T-helper 2 cell treated with Interferon-gamma antibody and Interleukin-4, amounts not matched to agents 5 μg/mL and 100 μg/mL, for 36 hours (primary cell): ENCODE measurements around the gene CHGA.
A peak's percentile ranks its signal among the peaks of the same experiment; 100 is the strongest.

ENCODE experiments used
- DNase-seq: peaks from one replicate; pipeline ENCODE4 v3.0.0; 2021; ENCODE audit warnings: low spot score
- H3K27ac Mint-ChIP-seq: one replicate; pipeline ENCODE4 v1.8.0; 2021; ENCODE audit warnings: mild to moderate bottlenecking, mixed read lengths
- H3K27me3 Mint-ChIP-seq: one replicate; pipeline ENCODE4 v1.8.0; 2021; ENCODE audit warnings: low read depth, mixed read lengths
- H3K36me3 Mint-ChIP-seq: one replicate; pipeline ENCODE4 v1.8.0; 2021; ENCODE audit warnings: low read depth, mixed read lengths
- H3K4me1 Mint-ChIP-seq: one replicate; pipeline ENCODE4 v1.8.0; 2021; ENCODE audit warnings: low read depth, mixed read lengths
- H3K4me3 Mint-ChIP-seq: one replicate; pipeline ENCODE4 v1.8.0; 2022; ENCODE audit warnings: mild to moderate bottlenecking, moderate library complexity, mixed read lengths
- H3K9me3 Mint-ChIP-seq: one replicate; pipeline ENCODE4 v1.8.0; 2021; ENCODE audit warnings: mixed read lengths

Gene CHGA

DNA sequence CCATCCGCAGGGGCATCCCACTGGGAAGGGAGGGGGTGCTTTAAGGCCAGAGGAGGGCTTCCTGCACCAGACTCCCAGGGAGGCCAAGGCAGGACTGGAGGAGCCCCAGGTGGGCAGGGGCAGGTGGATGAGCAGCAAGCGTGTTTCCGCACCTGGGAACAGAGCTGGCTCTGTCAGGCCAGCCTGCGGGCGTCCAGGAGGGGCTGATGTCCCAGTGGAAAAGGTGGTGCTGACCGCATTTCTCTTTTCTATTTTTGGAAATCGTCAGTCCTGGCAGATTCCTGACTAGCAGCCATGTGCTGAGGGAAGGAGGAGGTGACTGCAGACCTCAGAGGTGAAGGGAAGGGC lies 27.2 kb downstream of the CHGA start:
- Mint-ChIP-seq H3K27ac (no peak overlapping the region), H3K4me3 (no peak overlapping the region), H3K36me3 (peaks cover 11% of the 10 kb centered on the region), H3K4me1 (peaks cover 4% of the 10 kb centered on the region), H3K27me3 (no peaks in the 10 kb centered on the region), H3K9me3 (no peaks in the 10 kb centered on the region)
- no peak for DNase-seq

DNA sequence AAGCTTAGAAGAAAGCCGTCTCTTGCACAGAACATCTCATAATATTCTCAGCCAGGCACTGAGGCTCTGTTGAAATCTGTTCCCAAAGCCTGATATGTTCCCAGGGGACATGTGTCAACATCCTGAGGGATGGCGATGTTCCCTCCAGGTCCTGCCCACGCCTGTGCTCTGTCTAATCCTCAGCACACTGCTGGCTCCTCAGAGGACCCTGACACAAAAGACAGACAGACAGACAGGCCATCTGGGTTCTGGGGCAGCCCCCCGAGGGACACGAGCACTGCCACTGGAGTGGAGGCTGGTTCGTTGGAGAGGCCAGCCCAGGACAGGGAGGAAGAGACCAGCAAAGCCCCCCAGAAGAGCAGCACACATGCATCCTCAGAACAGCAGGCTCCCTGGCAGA lies 27.8 kb downstream of the CHGA start:
- no peaks in the 10 kb centered on the region for H3K27me3 Mint-ChIP-seq
- H3K4me1 Mint-ChIP-seq = peaks cover 4% of the 10 kb centered on the region
- H3K27ac Mint-ChIP-seq = no peak overlapping the region
- peaks cover 11% of the 10 kb centered on the region for H3K36me3 Mint-ChIP-seq
- H3K4me3 Mint-ChIP-seq = no peak overlapping the region
- no peak for DNase-seq
- no peaks in the 10 kb centered on the region for H3K9me3 Mint-ChIP-seq

DNA sequence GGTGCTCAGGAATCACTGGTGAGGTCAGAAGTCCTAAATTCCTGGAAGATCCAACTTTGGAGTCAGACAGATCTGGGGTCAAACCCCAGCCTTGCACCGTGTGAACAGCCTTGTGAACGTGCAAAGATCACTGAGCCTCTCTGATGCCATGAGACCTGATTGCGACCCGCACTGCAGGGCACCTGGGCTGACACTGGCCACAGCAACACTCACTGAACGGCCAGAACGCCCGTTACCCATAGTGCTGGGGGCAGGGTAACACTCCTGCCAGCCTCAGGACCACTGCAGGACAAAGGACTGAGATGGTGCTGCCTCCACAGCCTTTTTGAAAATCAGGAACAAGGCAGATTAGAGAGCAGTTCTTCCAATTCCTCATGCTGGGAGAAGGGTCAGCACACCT lies 28.3 kb downstream of the CHGA start:
- Mint-ChIP-seq H3K36me3 (peaks cover 10% of the 10 kb centered on the region), H3K27me3 (no peaks in the 10 kb centered on the region), H3K27ac (no peak overlapping the region), H3K9me3 (no peaks in the 10 kb centered on the region), H3K4me1 (peaks cover 4% of the 10 kb centered on the region), H3K4me3 (no peak overlapping the region)
- no peak for DNase-seq

DNA sequence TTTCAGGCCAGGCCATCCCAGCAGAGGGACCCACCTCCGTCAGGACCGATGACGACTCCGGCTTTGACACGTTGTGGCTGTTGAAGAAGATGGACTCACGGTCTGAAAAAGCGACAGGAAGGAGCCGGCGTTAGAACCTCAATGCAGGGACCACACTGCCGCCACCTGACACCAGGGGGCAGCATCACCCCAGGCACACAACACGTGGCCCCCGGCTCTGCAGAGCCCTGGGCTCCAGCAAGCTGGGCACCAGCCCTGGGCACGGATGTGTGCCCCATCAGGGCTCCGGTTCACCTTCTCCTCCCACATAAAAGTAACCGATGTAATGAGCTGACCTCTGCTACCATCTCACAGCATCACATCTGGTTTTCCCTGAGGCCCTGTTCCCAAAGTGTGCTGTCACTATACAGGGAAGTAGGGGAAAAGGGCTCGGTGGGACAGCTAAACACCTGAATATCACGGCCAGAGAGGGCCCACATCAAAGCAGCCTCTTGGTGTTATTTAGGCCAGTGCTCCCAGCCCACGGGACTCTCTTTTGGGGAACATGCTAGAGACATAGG lies 29.0 kb downstream of the CHGA start:
- Mint-ChIP-seq H3K9me3 (no peaks in the 10 kb centered on the region), H3K4me1 (peaks cover 4% of the 10 kb centered on the region), H3K36me3 (peaks cover 9% of the 10 kb centered on the region), H3K4me3 (no peak overlapping the region), H3K27me3 (no peaks in the 10 kb centered on the region), H3K27ac (no peak overlapping the region)
- DNase-seq = peak; percentile 68

DNA sequence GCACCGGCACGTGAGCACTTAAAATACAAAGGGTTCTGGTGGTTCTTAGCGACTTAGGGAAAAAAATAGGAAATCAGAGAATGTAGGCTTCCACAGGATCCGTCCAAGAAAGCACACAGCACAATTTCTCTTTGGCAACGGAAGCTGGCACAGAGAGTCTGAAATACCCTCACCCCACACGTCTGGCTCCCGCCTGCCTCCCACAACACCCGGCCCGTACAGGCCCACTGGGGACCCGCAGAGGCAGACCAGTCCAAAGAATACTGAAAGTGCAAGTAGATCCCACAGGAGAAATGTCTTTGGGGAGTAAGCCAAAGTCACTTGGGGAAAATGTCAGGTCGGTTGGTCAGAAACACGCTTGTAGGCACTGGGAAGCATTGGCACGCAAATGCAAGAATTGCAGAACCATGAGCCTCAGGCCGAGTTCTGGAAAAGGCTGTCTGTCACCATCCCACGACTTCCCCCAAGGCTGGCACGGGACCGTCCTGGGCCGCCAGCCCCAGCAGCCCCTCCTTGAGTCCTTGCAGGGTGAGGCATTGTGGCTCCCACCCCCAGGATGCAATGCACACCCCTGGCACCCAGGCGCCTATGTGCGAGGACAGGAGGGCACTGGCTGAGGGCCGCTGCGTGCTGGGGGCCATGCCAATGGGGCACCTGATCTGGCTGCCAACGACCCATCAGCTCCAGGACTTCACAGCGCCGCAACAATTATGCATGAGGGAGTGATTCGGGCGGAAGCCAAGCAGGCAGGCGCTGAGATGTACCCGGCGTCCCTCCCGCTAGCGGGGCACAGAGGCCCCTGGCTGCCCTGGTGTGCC lies 29.7 kb downstream of the CHGA start:
- no peaks in the 10 kb centered on the region for H3K27me3 Mint-ChIP-seq
- H3K27ac Mint-ChIP-seq = no peak overlapping the region
- H3K4me1 Mint-ChIP-seq = peaks cover 4% of the 10 kb centered on the region
- DNase-seq = no peak
- H3K9me3 Mint-ChIP-seq = no peaks in the 10 kb centered on the region
- no peak overlapping the region for H3K4me3 Mint-ChIP-seq
- peaks cover 6% of the 10 kb centered on the region for H3K36me3 Mint-ChIP-seq

DNA sequence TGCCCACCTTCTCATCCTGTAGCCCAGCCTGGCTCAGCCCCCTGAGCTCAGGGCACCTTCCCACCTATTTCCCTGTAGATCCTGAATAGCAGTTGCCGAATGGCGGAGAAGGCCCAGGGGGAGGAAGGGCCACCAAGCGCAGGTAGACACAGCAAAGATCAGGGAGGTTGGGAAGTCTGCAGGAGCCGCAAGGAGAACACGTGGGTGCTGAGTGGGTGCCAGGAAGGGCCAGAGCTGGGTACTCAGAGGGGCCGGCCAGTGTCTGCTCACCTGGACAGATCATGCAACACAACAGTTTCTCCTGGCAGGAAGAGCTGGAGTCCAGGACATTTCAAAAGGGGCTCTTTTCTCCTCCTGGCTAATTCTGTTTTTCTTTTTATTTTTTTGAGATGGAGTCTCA lies 30.6 kb downstream of the CHGA start:
- H3K4me3 Mint-ChIP-seq = no peak overlapping the region
- peaks cover 4% of the 10 kb centered on the region for H3K4me1 Mint-ChIP-seq
- no peak for DNase-seq
- peaks cover 5% of the 10 kb centered on the region for H3K36me3 Mint-ChIP-seq
- no peaks in the 10 kb centered on the region for H3K9me3 Mint-ChIP-seq
- no peaks in the 10 kb centered on the region for H3K27me3 Mint-ChIP-seq
- H3K27ac Mint-ChIP-seq = no peak overlapping the region

DNA sequence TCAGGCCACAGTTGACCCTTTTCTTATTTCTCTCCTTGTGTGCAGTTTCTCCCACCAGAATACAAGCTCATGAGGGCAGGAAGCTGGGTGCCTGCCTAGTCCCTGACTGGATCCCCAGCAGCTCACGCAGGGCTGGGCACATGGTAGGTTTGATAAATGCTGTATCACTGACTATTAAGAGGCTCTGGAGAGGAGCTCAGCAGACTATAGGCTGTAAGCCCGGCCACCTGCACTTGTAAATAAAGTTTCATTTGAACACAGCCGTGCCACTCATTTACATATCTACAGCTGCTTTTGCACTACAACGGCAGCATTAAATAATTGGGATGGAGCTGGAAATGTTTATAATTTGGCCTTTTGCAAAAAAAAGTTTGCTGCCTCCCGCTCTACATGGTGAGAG lies 32.0 kb downstream of the CHGA start:
- DNase-seq = no peak
- H3K9me3 Mint-ChIP-seq = no peaks in the 10 kb centered on the region
- H3K27me3 Mint-ChIP-seq = no peaks in the 10 kb centered on the region
- H3K4me1 Mint-ChIP-seq = peaks cover 4% of the 10 kb centered on the region
- no peak overlapping the region for H3K4me3 Mint-ChIP-seq
- H3K27ac Mint-ChIP-seq = no peak overlapping the region
- peaks cover 5% of the 10 kb centered on the region for H3K36me3 Mint-ChIP-seq

DNA sequence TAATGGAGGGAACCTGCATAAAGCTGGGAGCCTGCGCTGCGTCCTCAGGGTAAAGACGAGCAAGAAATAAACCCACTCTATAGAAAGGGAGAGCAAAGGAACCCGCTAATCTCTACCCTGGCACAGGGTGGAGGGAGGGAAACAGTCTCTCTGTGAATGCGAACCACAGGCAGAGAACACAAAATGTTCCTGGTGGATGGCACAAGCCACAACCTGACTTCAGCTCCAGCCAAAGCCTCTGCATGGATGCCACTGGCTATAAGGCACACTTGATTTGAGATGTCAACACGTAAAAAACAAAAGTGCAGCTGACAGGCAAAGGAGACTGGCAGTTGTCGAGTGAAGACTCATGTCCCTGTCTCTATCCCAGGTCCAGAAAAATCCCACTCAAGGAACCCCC lies 32.4 kb downstream of the CHGA start:
- Mint-ChIP-seq H3K4me1 (peaks cover 4% of the 10 kb centered on the region), H3K27me3 (no peaks in the 10 kb centered on the region), H3K27ac (no peak overlapping the region), H3K9me3 (no peaks in the 10 kb centered on the region), H3K36me3 (peaks cover 5% of the 10 kb centered on the region), H3K4me3 (no peak overlapping the region)
- DNase-seq = no peak

DNA sequence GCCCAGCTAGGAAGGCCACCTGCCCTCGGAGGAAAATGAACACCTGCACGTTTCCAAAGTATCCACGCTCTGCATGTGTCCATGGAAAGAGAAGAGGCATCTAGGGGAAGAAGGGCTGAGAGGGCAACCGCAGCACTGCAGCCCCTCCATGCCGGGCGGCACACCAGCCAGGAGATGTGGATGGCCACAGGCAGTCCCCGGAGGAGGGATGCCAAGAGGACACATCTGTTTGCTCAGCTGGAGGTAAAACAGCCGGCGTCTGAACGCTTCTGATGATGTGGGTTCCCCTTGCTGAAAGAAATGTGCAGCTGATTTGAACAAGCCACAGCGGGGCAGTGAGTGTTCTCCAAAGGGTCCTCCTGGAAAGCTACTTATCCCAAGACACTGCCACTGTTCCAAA lies 34.0 kb downstream of the CHGA start:
- H3K4me3 Mint-ChIP-seq = no peak overlapping the region
- DNase-seq = no peak
- peaks cover 2% of the 10 kb centered on the region for H3K36me3 Mint-ChIP-seq
- H3K4me1 Mint-ChIP-seq = peaks cover 2% of the 10 kb centered on the region
- no peaks in the 10 kb centered on the region for H3K9me3 Mint-ChIP-seq
- no peaks in the 10 kb centered on the region for H3K27me3 Mint-ChIP-seq
- H3K27ac Mint-ChIP-seq = no peak overlapping the region

DNA sequence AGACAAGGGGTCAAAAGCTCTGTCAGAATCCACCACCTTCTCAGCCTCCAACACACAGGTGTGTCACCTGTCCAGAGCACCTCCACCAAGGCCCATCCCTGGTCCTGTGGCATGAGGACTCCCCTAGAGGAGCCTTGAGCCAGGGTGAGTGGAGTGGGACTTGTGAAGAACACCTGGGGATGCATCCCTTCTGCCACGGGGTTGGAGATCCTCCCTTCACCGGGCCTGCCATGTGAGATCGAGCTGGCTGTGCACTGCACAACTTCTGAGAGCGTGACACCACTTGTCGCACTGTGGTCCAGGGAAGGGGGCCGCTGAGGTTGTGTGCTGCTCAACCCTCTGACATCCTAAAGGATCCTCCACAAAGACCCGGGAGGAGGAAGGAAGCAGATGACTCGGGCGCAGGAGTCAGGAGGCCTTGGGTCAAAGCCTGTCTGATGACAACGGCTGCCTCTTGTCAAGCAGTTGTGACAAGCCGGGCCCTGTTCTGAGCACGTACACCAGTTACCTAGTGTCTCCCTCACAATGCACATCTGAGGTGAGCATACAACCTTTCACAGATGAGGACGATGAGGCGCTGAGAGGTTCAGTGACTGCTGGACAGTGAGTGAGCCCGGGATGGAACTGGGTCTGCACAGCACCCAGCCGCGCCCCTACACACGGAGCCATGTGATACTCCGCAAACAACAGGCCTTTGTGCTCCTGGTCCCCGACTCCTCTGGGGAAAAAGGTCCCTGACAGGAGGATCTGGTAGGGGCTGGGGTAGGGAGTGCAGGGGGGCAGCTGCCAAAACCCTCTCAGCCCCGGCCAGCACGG lies 35.6 kb downstream of the CHGA start:
- H3K4me1 Mint-ChIP-seq = no peaks in the 10 kb centered on the region
- H3K4me3 Mint-ChIP-seq = no peak overlapping the region
- H3K27me3 Mint-ChIP-seq = no peaks in the 10 kb centered on the region
- DNase-seq = no peak
- H3K36me3 Mint-ChIP-seq = peaks cover 2% of the 10 kb centered on the region
- H3K27ac Mint-ChIP-seq = no peak overlapping the region
- no peaks in the 10 kb centered on the region for H3K9me3 Mint-ChIP-seq

DNA sequence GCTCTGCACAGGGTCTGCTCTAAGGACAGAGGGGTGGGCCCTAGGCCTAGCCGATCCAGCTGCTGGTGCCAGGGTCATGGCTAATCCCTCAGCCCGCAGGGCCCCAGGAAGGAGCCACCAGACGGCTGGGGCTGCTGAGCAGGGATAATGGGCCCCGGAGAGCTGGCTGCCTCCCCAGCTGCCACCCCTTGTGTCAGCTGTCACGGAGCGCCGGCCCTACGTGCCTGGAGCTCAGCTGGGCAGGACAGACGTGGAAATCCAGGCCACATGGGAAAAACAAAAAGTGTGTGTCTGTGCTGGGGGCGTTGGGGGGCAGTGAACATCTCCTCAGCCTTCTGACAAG lies 36.2 kb downstream of the CHGA start:
- Mint-ChIP-seq H3K27ac (no peak overlapping the region), H3K27me3 (no peaks in the 10 kb centered on the region), H3K4me1 (no peaks in the 10 kb centered on the region), H3K36me3 (peaks cover 2% of the 10 kb centered on the region), H3K9me3 (no peaks in the 10 kb centered on the region), H3K4me3 (no peak overlapping the region)
- no peak for DNase-seq

DNA sequence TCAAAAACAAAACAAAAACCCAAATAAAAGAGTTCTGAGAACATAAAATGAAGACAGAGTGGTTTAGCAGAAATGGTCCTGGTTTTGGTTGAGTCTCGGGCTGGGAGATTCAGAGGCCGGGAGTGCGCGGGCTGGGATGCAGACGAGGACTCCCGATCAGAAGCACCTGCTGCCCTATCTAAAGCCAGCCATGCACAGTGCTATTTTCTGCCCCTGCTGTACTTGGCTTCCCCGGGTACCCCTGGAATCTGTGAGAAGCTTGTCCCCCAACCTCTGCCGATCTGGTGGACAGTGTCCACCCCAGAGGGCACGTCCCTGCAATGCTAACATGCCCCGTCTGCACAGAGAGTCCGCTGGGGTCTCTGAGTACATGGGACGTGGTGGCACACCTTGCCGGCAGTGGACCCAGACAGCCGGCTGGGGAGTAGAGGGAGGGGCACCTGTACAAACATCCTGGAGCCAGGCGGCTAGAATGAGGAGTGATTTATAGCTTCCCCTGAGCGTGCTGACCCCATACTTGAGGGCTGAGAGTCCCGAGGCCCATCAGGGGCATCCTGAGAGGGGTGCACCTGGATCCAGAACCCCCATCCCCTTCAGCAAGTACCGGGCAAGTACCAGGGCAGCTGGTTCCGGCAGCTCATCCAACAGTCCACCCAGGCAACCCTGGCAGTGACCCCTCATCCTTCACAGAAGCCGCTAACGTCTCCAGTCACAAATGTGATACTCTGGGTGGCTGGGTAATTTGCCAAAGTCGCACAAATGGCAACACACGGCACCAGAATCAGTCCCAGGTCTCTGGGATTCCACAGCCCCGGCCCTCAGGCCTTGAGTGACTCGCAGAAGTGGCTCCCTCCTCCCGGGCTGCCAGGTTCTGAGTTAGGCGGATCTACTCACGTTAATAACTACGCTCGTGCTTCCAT lies 37.1 kb downstream of the CHGA start:
- DNase-seq = no peak
- H3K27ac Mint-ChIP-seq = no peak overlapping the region
- H3K27me3 Mint-ChIP-seq = no peaks in the 10 kb centered on the region
- H3K4me1 Mint-ChIP-seq = no peaks in the 10 kb centered on the region
- H3K9me3 Mint-ChIP-seq = no peaks in the 10 kb centered on the region
- H3K4me3 Mint-ChIP-seq = no peak overlapping the region
- H3K36me3 Mint-ChIP-seq = peaks cover 2% of the 10 kb centered on the region

DNA sequence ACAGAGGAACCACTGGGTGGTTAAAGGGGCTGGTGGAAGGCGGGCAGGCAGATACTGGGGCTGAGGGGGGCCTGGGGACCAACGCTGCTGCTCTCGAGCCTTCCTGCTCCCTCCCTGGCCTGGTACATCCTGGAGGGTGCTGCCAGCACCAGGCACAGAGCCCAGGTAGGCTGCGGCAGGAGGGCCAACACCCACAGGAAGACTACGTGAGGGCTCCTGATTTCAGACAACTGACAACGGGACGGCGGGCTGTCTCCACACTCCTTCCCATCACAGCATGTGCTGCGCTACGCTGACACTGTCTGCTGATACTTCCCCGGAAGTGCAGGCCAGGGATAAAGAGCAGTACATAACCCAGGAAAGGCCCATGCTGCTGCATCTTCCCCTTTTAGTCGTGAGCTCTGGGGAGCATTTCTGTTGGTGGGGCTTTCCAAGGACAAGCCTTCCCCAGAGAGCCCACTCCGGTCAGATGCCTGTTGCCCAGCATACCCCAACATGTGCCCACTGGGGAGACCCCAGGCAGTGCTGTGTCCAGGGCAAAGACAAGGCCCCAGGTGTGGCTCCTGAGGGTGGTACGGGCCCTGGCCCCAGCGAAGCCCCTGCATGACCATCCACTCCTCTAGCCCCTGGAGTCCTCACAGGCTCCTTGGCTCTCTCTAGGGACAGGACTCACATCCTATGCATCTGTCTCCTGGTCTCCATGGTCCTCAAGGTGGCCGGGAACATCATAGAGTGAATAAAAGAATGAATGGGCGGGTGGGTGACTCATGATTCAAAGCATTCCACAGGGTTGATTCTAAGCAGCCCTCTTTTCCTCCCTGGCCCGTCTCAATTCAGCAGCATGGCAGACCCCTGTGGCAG lies 38.0 kb downstream of the CHGA start:
- no peak for DNase-seq
- Mint-ChIP-seq H3K36me3 (peaks cover 2% of the 10 kb centered on the region), H3K9me3 (no peaks in the 10 kb centered on the region), H3K4me3 (no peak overlapping the region), H3K27ac (no peak overlapping the region), H3K27me3 (no peaks in the 10 kb centered on the region), H3K4me1 (no peaks in the 10 kb centered on the region)
